GM18499 (cell line): Measurements from ENCODE around the gene HSF2.

ENCODE experiments used
- ATAC-seq: cut with Tn5 transposase; IDR thresholded peaks from one replicate; pipeline ENCODE4 v1.9.1; 2021; ENCODE audit warnings: moderate number of reproducible peaks; ENCODE audit not compliant: insufficient read depth, unreplicated experiment

Gene HSF2

GRCh38 chr6:122393351-122393896 is 6.0 kb upstream of the HSF2 start:
- ATAC-seq, result peak; percentile 56

DNA sequence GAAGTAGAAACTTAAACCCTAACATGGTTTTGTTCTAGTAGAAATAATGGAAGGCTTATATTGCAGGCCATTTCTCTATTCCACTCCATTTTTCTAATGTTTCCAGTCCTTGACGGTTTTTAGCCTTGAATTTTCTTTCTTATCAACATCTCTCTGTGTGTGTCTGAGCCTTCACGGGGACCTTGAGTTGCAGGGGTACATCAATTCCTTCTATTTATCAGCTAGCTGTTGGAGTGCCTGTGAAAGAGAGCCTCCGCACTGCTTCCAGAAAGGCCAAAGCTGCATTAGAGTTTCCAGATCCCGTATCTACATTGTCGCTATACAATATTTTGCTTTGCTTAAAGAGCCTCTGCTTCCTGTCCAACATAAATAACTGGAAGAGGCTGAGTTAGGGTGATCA is 5.4 kb upstream of the HSF2 start:
- ATAC-seq, result no peak

DNA sequence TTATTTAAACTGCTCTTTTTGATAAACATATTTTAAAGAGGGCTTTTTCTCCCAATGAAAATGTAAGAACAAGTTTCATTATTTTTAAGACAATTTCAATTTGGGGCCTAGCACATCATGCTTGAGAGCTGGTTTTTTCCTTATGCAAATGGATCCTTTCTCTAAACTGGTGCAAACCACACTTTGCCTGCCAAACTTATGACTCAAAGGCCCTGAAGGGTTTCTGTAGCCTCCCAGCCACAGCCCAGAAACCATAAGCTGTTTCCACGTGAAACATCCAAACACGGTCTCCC is 451 bp upstream of the HSF2 start:
- no peak for ATAC-seq

GRCh38 chr6:122400121-122400450 is 634 bp downstream of the HSF2 start:
- ATAC-seq, result peak; percentile 0

DNA sequence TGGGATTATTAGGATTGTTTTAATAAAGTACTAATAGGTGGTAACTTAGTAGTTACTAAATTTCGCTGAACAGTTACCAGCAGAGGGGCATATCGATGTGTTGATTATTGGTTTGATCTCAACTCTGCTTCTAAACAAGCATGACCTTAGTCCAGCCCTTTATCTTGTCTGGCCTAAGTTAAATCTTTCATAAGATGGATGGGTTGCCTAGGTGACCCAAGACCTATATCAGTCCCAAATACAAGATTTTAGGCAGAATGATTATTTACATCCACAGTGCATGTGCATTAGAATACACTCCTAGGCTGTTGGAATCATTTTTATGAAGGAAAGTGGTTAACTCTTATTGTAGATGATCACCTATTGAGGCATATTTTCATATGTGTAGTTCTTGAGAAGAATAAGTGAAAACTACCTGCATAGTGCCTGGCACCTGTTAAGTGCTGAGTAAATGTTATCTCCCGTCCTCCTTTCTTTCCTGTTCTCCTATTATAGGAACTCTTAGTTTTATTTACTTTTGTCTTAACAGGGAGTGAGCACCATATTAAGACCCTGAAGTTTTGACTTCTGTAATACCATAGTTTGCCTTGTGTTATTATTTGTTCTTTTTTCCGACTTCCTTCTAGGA is 1.1 kb downstream of the HSF2 start:
- no peak for ATAC-seq

DNA sequence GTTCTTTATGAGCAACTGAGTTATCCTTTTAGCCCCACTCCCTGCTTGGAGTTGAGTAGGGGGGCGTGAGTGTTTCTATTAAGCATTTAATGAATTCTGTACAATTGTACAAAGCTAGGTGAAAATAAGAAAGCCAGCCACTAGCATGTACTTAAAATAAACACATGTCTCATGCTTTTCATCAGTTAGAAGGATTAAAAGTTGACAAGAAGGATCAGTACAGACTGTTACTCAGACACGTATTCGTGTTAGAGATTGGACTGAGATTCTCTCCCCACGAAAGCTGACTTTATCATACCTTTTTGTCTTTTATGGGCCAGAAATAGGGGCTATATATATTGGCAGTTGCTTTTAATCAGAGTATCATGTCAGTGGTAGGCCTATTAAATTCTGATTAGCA is 1.7 kb downstream of the HSF2 start:
- ATAC-seq, result no peak

DNA sequence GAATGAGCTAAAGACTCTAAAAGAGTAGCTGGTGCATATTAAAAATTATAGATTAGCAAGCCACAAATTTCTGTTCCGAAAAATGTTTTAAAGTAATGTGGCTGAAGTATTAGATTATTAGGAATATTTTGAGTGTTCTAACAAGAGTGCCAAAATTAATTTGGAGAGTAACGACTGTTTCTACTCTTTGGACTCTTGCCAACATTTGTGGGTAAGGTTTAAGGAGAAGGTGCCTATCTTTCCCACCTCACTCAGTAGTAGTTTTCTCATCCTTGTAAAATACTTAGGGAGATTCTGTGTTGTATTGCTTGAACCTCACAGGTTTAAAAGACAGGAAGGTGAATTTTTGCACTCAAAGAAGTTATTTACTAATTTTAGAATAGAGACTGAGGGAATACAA is 5.0 kb downstream of the HSF2 start:
- ATAC-seq, result no peak

- no peak for ATAC-seq
Observed at GRCh38 chr6:122405417-122405816, 6.0 kb downstream of the HSF2 start.

DNA sequence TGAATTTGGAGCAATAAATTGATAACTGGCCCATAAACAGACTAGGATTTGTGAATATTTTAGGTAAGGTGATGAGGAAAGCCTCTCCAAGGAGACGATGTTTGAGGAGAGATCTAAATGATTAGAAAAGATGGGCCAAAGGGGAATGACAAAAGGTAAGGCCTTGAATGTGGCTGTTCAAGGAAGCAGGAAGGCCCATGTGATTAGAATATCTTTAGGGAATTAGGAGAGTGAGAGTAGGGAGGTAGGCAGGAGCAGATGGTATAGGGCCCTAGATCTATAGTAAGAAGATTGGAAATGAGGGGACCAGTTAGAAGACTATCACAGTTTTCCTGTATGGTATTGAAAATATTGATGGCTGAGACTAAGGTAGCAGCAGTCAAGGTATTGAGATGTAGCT is 6.7 kb downstream of the HSF2 start:
- no peak for ATAC-seq

DNA sequence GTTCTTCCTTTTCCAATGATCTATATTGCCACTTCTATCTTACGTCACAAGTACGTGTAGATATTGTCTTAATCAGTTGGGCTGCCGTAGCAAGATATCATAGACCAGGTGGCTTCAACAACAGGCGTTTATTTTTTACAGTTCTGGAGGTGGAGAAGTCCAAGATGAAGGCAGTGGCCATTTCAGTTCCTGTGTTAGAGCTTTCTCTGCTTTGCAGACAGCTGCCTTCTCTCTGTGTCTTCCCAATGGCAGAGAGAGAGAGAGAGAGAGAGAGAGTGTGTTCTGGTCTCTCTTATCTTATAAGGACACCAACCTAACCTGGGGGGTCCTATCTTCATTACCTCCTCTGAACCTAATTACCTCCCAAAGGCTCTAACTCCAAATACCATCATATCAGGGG is 8.3 kb downstream of the HSF2 start:
- no peak for ATAC-seq

GRCh38 chr6:122408240-122408639 is 8.8 kb downstream of the HSF2 start:
- ATAC-seq, result no peak

- ATAC-seq, result no peak
Observed at GRCh38 chr6:122408702-122409458, 9.4 kb downstream of the HSF2 start.

DNA sequence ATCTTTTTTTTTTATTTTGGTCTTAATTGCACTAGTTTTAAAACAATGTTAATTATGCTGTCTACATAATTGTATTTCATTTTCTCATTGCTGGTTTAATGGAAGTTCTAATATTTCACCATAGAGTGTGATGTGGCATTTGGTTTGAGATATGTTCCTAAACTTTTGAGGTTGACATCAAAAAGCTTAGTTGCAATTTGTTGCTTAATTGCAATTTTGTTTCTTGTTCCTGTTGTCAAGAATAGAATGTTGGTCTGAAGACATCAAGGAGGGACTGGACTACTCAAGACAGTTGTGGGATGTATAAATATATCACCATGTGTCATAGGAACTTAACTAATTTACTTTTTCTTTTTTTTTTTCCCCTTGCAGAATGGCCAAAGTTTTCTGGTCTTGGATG is 12.5 kb downstream of the HSF2 start:
- ATAC-seq, result no peak

DNA sequence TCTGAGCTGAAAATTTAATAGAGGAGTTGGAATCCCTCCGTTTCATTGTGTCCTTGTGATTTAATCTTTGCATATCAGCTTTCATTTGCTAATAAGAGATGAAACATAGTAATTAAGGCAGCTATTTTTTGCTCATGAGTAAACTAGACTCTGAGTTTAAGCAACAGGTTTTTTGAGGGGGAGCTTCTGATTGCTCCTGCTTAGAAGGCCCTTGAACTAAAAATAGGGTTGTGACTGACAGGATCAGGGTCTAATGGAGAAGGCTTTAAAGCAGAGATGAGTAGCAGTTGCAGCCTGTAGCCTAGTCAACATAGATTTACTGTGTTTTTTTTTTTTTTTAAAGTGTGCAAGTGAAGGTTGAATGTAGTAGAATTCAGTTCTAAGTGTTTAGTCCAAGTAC is 17.4 kb downstream of the HSF2 start:
- no peak for ATAC-seq

DNA sequence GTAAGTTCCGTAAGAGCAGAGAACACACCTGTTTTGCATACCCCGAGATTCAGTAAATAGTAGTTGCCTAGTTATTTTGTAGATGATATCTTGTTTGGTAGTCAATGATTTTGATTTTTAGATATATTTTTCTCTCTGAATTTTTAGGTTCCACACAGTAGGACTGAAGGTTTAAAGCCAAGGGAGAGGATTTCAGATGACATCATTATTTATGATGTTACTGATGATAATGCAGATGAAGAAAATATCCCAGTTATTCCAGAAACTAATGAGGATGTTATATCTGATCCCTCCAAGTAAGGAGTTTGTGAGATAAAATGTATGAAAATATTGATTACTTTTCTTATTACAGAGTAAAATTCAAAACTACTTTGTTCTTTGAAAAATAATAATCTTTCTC is 22.6 kb downstream of the HSF2 start:
- no peak for ATAC-seq

DNA sequence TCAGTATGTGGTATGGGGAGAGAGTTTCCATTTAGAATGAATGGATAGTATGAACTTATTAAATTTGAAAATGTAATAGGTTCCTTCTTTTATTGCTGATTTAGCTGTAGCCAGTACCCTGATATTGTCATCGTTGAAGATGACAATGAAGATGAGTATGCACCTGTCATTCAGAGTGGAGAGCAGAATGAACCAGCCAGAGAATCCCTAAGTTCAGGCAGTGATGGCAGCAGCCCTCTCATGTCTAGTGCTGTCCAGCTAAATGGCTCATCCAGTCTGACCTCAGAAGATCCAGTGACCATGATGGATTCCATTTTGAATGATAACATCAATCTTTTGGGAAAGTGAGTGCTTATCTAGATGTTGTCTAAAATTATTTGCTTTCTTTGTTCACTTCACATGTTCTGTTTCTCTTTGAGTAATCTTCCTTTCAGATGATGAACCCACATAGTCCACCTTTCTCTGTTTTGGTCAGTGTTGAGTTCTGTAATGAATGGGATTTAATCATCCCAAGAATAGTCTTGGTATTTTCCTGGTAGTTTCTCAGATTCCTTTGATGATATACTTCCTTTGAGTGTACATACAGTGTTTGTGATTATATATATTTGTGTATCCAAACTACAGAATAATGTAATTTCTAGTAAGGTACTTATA is 23.3 kb downstream of the HSF2 start:
- peak; percentile 82 for ATAC-seq

DNA sequence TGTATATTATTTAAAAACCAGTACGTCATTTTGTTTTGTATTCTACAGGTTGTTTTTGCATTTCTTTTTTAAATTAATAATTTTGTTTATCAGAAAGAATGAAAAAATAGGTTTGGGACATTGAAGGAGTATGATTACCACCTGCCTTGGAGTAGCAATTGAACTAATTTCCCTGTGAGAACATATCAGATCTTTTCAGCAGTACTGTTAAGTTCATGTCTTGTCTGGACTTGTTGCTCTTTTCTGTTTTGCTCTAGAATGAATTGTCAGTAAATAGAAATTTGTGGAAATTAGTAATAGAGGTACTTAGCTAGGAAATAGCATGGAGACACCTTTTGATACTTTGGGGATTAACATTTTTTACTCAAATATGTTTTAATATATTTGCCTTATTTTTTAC is 24.3 kb downstream of the HSF2 start:
- no peak for ATAC-seq

DNA sequence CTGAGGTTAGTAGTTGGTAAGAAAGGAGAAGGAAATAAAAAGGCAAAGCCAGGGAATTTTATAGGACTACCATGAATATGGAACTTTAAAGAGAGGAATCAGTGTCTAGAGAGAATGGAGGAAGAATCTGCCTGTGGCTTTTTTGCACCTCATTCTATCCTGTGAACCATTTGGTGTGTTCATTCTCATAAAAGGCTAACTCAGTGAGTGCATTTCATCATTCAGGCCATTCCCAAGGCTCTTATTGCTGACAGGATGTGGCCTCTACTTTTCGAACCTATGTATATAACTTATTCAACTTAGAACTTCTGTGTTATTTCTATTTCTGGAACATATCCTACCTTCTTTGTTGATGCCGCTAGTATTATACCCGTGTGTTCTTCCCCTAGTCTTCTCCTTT is 27.1 kb downstream of the HSF2 start:
- ATAC-seq, result no peak

- ATAC-seq, result no peak
Observed at GRCh38 chr6:122428781-122429180, 29.3 kb downstream of the HSF2 start.

DNA sequence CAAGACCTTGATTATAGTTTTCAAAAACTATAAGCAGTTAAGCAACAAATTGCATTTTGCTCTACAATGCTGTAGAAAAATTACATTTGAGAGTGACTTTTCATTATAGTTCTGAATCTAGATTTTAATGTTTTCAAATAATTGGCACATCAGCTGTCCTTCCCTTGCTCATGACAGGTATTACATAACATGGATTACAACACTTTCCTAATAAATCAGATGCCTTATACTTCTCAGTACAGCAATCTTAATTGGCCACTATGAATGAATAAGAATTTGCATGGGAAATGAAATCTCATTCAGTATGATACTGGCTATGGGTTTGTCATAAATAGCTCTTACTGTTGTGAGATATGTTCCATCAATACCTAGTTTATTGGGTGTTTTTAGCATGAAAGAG is 29.9 kb downstream of the HSF2 start:
- ATAC-seq, result no peak

DNA sequence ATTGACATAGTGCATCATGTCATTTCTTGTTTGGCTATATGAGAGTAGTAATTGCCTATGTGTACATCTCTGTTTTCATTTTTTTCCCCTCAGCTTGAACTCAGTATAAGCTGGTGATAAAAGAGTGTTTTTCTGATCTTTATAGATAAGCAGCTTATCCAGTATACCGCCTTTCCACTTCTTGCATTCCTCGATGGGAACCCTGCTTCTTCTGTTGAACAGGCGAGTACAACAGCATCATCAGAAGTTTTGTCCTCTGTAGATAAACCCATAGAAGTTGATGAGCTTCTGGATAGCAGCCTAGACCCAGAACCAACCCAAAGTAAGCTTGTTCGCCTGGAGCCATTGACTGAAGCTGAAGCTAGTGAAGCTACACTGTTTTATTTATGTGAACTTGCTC is 32.3 kb downstream of the HSF2 start:
- ATAC-seq, result no peak

DNA sequence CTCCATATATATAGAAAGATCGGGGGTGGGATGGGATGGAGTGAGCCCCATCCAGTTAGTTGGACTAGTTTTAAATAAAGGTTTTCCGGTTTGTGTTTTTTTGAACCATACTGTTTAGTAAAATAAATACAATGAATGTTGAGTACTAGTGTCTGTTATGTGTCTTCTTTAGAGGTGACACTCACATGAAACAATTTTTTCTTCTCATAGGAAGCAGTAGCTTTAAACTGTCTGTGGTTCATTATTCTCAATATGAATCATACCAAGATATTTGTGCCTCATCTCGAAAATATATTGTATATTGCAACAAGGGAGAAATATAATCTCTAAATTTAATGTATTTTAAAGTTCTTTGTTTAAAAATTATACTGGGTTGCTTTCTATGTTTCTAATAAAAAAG is 33.4 kb downstream of the HSF2 start:
- ATAC-seq, result peak; percentile 92
